ENCODE measurements around the gene PTH2.

GRCh38 chr19:49413348-49413747 lies 9.9 kb downstream of the PTH2 start:
- TF ChIP-seq POLR2A (IDR thresholded peaks at IDR 0.05; ENCODE audit: extremely low read depth, insufficient read length), result no peak
- TF ChIP-seq, protein P1, sequence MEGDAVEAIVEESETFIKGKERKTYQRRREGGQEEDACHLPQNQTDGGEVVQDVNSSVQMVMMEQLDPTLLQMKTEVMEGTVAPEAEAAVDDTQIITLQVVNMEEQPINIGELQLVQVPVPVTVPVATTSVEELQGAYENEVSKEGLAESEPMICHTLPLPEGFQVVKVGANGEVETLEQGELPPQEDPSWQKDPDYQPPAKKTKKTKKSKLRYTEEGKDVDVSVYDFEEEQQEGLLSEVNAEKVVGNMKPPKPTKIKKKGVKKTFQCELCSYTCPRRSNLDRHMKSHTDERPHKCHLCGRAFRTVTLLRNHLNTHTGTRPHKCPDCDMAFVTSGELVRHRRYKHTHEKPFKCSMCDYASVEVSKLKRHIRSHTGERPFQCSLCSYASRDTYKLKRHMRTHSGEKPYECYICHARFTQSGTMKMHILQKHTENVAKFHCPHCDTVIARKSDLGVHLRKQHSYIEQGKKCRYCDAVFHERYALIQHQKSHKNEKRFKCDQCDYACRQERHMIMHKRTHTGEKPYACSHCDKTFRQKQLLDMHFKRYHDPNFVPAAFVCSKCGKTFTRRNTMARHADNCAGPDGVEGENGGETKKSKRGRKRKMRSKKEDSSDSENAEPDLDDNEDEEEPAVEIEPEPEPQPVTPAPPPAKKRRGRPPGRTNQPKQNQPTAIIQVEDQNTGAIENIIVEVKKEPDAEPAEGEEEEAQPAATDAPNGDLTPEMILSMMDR (IDR thresholded peaks at IDR 0.05; ENCODE audit: low read depth, low read length), result no peak
